ENCODE measurements around the gene CANX. TPM values are rescaled to one million over a fixed set of nuclear protein-coding genes. Genes with fewer than 3 reads are reported as not detected.

CANX gene
- total and polyA plus RNA-seq, 2 of the 13 experiments (the other 11 are each of a cell fraction or from before 2014, with no cell fraction given), result 477 to 680 TPM

DNA sequence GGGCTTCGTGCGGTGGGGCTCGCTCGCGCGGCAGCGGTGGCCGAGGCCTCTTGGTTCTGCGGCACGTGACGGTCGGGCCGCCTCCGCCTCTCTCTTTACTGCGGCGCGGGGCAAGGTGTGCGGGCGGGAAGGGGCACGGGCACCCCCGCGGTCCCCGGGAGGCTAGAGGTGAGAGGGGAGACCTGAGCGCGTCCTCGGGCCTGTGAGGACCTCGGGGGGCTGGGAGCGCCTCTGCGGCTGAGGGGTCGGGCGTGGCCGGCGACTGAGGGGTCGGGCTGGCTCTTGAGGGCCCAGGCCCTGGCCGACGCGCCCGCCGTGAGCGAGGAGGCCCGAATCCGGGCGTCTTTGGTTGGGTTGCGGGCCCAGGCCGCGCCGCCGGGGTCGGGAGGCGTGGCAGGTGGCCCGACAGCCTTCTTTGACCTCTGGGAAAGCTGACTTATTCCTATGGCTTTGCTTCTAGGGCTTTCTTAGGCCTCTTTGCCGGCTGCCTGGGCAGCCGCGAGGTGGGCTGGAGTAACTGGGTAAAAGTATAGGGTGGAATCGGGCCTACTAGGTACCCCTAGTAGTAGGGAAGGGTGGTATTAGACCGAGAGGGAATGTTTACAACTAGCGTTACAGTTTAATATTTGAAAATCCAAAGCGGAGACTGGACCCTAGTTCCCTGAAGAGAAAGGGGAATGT, at the start of gene CANX (continued):
- TF ChIP-seq ZNF513 (CRISPR knock-in tag; conservative IDR thresholded peaks at IDR 0.05) (no peak), PRPF4 (IDR thresholded peaks at IDR 0.05; ENCODE audit: low read depth, low read length, poor library complexity, severe bottlenecking) (no peak), ZSCAN20 (CRISPR knock-in tag; IDR thresholded peaks at IDR 0.05; ENCODE audit: borderline replicate concordance) (no peak), KLF9 (CRISPR knock-in tag; IDR thresholded peaks at IDR 0.05; ENCODE audit: low read depth) (0 out of 2 replicates have a peak, but pooled peaks have one; percentile 79), NR2F2 (IDR thresholded peaks at IDR 0.05; ENCODE audit: borderline replicate concordance, low read depth) (peak; percentile 10; the same call in 1 of the 2 replicates), GTF3A (CRISPR knock-in tag; conservative IDR thresholded peaks at IDR 0.05) (no peak), ZSCAN31 (CRISPR knock-in tag; IDR thresholded peaks at IDR 0.05; ENCODE audit: low read depth) (no peak), ZNF431 (CRISPR knock-in tag; IDR thresholded peaks at IDR 0.05; ENCODE audit: borderline replicate concordance, low read depth) (no peak), ZSCAN21 (CRISPR knock-in tag; IDR thresholded peaks at IDR 0.05; ENCODE audit: borderline replicate concordance) (peak; percentile 58; the same call in 1 of the 2 replicates), IRX3 (CRISPR knock-in tag; IDR thresholded peaks at IDR 0.05; ENCODE audit: borderline replicate concordance, low read depth) (no peak; the same call in 1 of the 2 replicates), ZNF614 (CRISPR knock-in tag; IDR thresholded peaks at IDR 0.05; ENCODE audit: borderline replicate concordance) (no peak), ATF7-NPFF (CRISPR knock-in tag; IDR thresholded peaks at IDR 0.05; ENCODE audit: low read depth) (peak; percentile 34), RORA (CRISPR knock-in tag; IDR thresholded peaks at IDR 0.05) (no peak), ZNF343 (CRISPR knock-in tag; IDR thresholded peaks at IDR 0.05) (peak; percentile 73; the same call in 1 of the 2 replicates), FUBP1 (CRISPR knock-in tag; IDR thresholded peaks at IDR 0.05; ENCODE audit: borderline replicate concordance) (no peak), ZNF296 (CRISPR knock-in tag; conservative IDR thresholded peaks at IDR 0.05) (no peak)
- TF ChIP-seq, protein P1, sequence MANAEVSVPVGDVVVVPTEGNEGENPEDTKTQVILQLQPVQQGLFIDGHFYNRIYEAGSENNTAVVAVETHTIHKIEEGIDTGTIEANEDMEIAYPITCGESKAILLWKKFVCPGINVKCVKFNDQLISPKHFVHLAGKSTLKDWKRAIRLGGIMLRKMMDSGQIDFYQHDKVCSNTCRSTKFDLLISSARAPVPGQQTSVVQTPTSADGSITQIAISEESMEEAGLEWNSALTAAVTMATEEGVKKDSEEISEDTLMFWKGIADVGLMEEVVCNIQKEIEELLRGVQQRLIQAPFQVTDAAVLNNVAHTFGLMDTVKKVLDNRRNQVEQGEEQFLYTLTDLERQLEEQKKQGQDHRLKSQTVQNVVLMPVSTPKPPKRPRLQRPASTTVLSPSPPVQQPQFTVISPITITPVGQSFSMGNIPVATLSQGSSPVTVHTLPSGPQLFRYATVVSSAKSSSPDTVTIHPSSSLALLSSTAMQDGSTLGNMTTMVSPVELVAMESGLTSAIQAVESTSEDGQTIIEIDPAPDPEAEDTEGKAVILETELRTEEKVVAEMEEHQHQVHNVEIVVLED (CRISPR knock-in tag; IDR thresholded peaks at IDR 0.05; ENCODE audit: borderline replicate concordance), result peak; percentile 53; the same call in 1 of the 2 replicates
- TF ChIP-seq, protein P2, sequence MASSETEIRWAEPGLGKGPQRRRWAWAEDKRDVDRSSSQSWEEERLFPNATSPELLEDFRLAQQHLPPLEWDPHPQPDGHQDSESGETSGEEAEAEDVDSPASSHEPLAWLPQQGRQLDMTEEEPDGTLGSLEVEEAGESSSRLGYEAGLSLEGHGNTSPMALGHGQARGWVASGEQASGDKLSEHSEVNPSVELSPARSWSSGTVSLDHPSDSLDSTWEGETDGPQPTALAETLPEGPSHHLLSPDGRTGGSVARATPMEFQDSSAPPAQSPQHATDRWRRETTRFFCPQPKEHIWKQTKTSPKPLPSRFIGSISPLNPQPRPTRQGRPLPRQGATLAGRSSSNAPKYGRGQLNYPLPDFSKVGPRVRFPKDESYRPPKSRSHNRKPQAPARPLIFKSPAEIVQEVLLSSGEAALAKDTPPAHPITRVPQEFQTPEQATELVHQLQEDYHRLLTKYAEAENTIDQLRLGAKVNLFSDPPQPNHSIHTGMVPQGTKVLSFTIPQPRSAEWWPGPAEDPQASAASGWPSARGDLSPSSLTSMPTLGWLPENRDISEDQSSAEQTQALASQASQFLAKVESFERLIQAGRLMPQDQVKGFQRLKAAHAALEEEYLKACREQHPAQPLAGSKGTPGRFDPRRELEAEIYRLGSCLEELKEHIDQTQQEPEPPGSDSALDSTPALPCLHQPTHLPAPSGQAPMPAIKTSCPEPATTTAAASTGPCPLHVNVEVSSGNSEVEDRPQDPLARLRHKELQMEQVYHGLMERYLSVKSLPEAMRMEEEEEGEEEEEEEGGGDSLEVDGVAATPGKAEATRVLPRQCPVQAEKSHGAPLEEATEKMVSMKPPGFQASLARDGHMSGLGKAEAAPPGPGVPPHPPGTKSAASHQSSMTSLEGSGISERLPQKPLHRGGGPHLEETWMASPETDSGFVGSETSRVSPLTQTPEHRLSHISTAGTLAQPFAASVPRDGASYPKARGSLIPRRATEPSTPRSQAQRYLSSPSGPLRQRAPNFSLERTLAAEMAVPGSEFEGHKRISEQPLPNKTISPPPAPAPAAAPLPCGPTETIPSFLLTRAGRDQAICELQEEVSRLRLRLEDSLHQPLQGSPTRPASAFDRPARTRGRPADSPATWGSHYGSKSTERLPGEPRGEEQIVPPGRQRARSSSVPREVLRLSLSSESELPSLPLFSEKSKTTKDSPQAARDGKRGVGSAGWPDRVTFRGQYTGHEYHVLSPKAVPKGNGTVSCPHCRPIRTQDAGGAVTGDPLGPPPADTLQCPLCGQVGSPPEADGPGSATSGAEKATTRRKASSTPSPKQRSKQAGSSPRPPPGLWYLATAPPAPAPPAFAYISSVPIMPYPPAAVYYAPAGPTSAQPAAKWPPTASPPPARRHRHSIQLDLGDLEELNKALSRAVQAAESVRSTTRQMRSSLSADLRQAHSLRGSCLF (CRISPR knock-in tag; IDR thresholded peaks at IDR 0.05; ENCODE audit: borderline replicate concordance), result no peak

Data from HepG2 (cell line).